AG04449 (cell line): ENCODE measurements around the gene PAX3.

Source experiments
- CTCF ChIA-PET: fragments of 350-600 bp; formaldehyde crosslinking; extraction: SDS; loops from one replicate; lab custom pipeline; 2021; ENCODE audit warnings: antibody characterized with exemption; lab: Yijun Ruan, JAX
- POLR2A ChIA-PET: fragments of 400-600, 350-600 bp; formaldehyde crosslinking; extraction: SDS; loops from one replicate; lab custom pipeline; 2020; ENCODE audit warnings: antibody characterized with exemption, inconsistent platforms; lab: Yijun Ruan, JAX
- DNase-seq: peaks from one replicate; pipeline ENCODE4 v3.0.0-alpha.2; 2010; ENCODE audit warnings: low read depth, low spot score
- H3K4me3 ChIP-seq: 2 replicates; pipeline ENCODE4 v1.5.1; 2011; ENCODE audit warnings: low read depth, mild to moderate bottlenecking, control low read depth, low read length
- CTCF ChIP-seq: IDR thresholded peaks from one replicate; pipeline ENCODE4 v1.5.1; 2011; ENCODE audit warnings: mild to moderate bottlenecking, moderate library complexity, low read length, control low read depth, inconsistent platforms; ENCODE audit not compliant: insufficient read depth; ENCODE audit errors: missing control alignments

The PAX3 gene

GRCh38 chr2:222295368-222296062, 3.3 kb downstream of the PAX3 start:
- ChIA-PET POLR2A (no interaction called here), CTCF (interaction anchor here (1.2 kb wide), 1 partner anchor 14 kb away, joined by 4 read pairs; no protein-coding TSS in a partner anchor)
- TF ChIP-seq CTCF = no peak
- H3K4me3 ChIP-seq = peak overlapping the region; percentile 49
- DNase-seq = no peak

GRCh38 chr2:222294996-222295367, 3.8 kb downstream of the PAX3 start:
- POLR2A ChIA-PET = no interaction called here
- TF ChIP-seq CTCF = no peak
- peak overlapping the region; percentile 49 for H3K4me3 ChIP-seq
- no peak for DNase-seq
- CTCF ChIA-PET = interaction anchor here (1.2 kb wide), 1 partner anchor 14 kb away, joined by 4 read pairs; no protein-coding TSS in a partner anchor

- CTCF ChIA-PET = no interaction called here
- no peak for TF ChIP-seq CTCF
- 0 out of 2 replicates have a peak overlapping the region, but pooled peaks have one; percentile 1 for H3K4me3 ChIP-seq
- POLR2A ChIA-PET = no interaction called here
- no peak for DNase-seq
These were observed 4.9 kb downstream of the PAX3 start for GRCh38 chr2:222293660-222294630.

- ChIA-PET CTCF (interaction anchor here (0.9 kb wide), 1 partner anchor 11 kb away, joined by 3 read pairs; no protein-coding TSS in a partner anchor), POLR2A (no interaction called here)
- no peak overlapping the region for H3K4me3 ChIP-seq
- TF ChIP-seq CTCF = no peak
- no peak for DNase-seq
These were observed 6.4 kb downstream of the PAX3 start for GRCh38 chr2:222292149-222293134.

GRCh38 chr2:222291485-222291841, 7.3 kb downstream of the PAX3 start:
- TF ChIP-seq CTCF = no peak
- no peak for DNase-seq
- peak overlapping the region; percentile 47; the same call in 1 of the 2 replicates for H3K4me3 ChIP-seq
- ChIA-PET CTCF (interaction anchor here (0.9 kb wide), 1 partner anchor 10 kb away, joined by 3 read pairs; no protein-coding TSS in a partner anchor), POLR2A (no interaction called here)
